Loucy (cell line): ENCODE measurements around the gene TNS2.
A peak's percentile ranks its signal among the peaks of the same experiment; 100 is the strongest.
"Not testable (repeated sequence)": the region's sequence is repeated elsewhere in the genome, so short reads cannot be mapped to it uniquely, and the experiment has no call there.

Source experiments
- H2AFZ ChIP-seq: fragments of 200-600 bp; sonication (generic); 2 replicates; pipeline ENCODE4 v1.6.0; 2016; ENCODE audit warnings: antibody characterized with exemption, mild to moderate bottlenecking, low read length, moderate library complexity
- H3F3A ChIP-seq: fragments of 200-600 bp; 2 replicates; pipeline ENCODE4 v1.6.0; 2016; ENCODE audit warnings: antibody characterized with exemption, low read depth, mild to moderate bottlenecking
- H3K27me3 ChIP-seq: fragments of 200-600 bp; sonication (generic); 2 replicates; pipeline ENCODE4 v1.6.1; 2014; ENCODE audit warnings: low read length, mild to moderate bottlenecking; ENCODE audit not compliant: insufficient read depth, poor library complexity, severe bottlenecking
- H3K36me3 ChIP-seq: fragments of 200-600 bp; sonication (generic); 2 replicates; pipeline ENCODE4 v1.6.1; 2016; ENCODE audit warnings: low read length; ENCODE audit not compliant: insufficient read depth
- H3K4me1 ChIP-seq: fragments of 200-600 bp; sonication (generic); 2 replicates; pipeline ENCODE4 v1.5.1; 2014; ENCODE audit warnings: low read length, mild to moderate bottlenecking; ENCODE audit not compliant: insufficient read depth, poor library complexity, severe bottlenecking
- H3K4me2 ChIP-seq: fragments of 200-600 bp; sonication (generic); 2 replicates; pipeline ENCODE4 v1.6.0; 2014; ENCODE audit warnings: antibody characterized with exemption, low read length, low read depth, mild to moderate bottlenecking; ENCODE audit not compliant: poor library complexity, severe bottlenecking
- H3K4me3 ChIP-seq: fragments of 200-600 bp; sonication (generic); 2 replicates; pipeline ENCODE4 v1.5.1; 2014; ENCODE audit warnings: low read length, mild to moderate bottlenecking, mixed read lengths; ENCODE audit not compliant: poor library complexity, severe bottlenecking
- H3K79me2 ChIP-seq: fragments of 200-600 bp; sonication (generic); 2 replicates; pipeline ENCODE4 v1.6.1; 2014; ENCODE audit warnings: low read length; ENCODE audit not compliant: insufficient read depth
- H3K9ac ChIP-seq: fragments of 200-600 bp; sonication (generic); 2 replicates; pipeline ENCODE4 v1.6.0; 2014; ENCODE audit warnings: mild to moderate bottlenecking, low read depth, low read length, moderate library complexity; ENCODE audit not compliant: poor library complexity, severe bottlenecking
- H3K9me2 ChIP-seq: fragments of 200-600 bp; sonication (generic); replicated peaks from 2 replicates; pipeline ENCODE4 v1.6.1; 2016; ENCODE audit warnings: low read depth, low read length, mixed read lengths
- H3K9me3 ChIP-seq: fragments of 200-600 bp; sonication (generic); 2 replicates; pipeline ENCODE4 v1.6.1; 2014; ENCODE audit warnings: mild to moderate bottlenecking, antibody characterized with exemption, low read length, low read depth; ENCODE audit not compliant: insufficient read depth
- H4K20me1 ChIP-seq: fragments of 200-600 bp; sonication (generic); 2 replicates; pipeline ENCODE4 v1.6.0; 2014; ENCODE audit warnings: antibody characterized with exemption, low read length, mild to moderate bottlenecking; ENCODE audit not compliant: insufficient read depth, poor library complexity, severe bottlenecking
- EZH2phosphoT487 ChIP-seq: fragments of 200-600 bp; IDR thresholded peaks from 2 replicates; pipeline ENCODE4 v1.6.1; 2018; ENCODE audit warnings: antibody characterized with exemption, mild to moderate bottlenecking, moderate library complexity, borderline replicate concordance
- TF ChIP-seq, protein P1 (sequence below): fragments of 200-600 bp; sonication (generic); conservative IDR thresholded peaks from 2 replicates; pipeline ENCODE4 v1.5.1; 2014; ENCODE audit warnings: mild to moderate bottlenecking, antibody characterized with exemption, low read length

TNS2 gene

DNA sequence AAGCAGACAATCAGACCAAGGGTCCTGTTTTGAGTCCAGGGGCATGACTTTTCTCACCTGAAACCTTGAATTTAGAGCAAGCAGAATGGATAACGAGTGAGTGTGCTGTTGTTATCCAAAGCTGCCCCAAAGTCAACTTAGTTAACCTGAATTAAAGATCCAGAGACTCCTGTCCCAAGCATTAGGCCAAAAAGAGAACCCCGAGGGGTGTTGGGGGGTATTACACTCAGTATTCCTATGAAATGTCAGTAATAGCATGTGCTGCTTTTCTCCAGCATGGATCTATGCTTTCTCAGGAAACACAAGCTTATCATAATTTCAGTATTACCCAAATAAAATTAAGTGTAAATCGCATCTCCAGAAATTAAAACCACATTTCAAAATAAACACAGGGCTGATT is 24.6 kb upstream of the TNS2 start:
- no peak overlapping the region for H2AFZ ChIP-seq
- TF ChIP-seq EZH2phosphoT487, result no peak
- TF ChIP-seq, protein P1, sequence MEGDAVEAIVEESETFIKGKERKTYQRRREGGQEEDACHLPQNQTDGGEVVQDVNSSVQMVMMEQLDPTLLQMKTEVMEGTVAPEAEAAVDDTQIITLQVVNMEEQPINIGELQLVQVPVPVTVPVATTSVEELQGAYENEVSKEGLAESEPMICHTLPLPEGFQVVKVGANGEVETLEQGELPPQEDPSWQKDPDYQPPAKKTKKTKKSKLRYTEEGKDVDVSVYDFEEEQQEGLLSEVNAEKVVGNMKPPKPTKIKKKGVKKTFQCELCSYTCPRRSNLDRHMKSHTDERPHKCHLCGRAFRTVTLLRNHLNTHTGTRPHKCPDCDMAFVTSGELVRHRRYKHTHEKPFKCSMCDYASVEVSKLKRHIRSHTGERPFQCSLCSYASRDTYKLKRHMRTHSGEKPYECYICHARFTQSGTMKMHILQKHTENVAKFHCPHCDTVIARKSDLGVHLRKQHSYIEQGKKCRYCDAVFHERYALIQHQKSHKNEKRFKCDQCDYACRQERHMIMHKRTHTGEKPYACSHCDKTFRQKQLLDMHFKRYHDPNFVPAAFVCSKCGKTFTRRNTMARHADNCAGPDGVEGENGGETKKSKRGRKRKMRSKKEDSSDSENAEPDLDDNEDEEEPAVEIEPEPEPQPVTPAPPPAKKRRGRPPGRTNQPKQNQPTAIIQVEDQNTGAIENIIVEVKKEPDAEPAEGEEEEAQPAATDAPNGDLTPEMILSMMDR, result no peak
- H3K79me2 ChIP-seq, result peaks cover 7% of the 10 kb centered on the region
- no peak overlapping the region for H3K4me2 ChIP-seq
- no peaks in the 10 kb centered on the region for H3K9me2 ChIP-seq
- H3K36me3 ChIP-seq, result peaks cover 89% of the 10 kb centered on the region
- no peaks in the 10 kb centered on the region for H3K27me3 ChIP-seq
- no peak overlapping the region for H3K9ac ChIP-seq
- no peaks in the 10 kb centered on the region for H3K9me3 ChIP-seq
- no peaks in the 10 kb centered on the region for H3K4me1 ChIP-seq
- no peak overlapping the region for H3K4me3 ChIP-seq
- H4K20me1 ChIP-seq, result peaks cover 18% of the 10 kb centered on the region
- no peaks in the 10 kb centered on the region for H3F3A ChIP-seq

- H3K27me3 ChIP-seq, H3K79me2 ChIP-seq, H3K4me1 ChIP-seq, H3K9me3 ChIP-seq, H3F3A ChIP-seq, H3K9me2 ChIP-seq, H2AFZ ChIP-seq, H3K4me3 ChIP-seq, H3K9ac ChIP-seq, H3K4me2 ChIP-seq: not testable (repeated sequence)
- H4K20me1 ChIP-seq, result peaks cover 13% of the 10 kb centered on the region
- H3K36me3 ChIP-seq, result peaks cover 89% of the 10 kb centered on the region
These were observed 22.9 kb upstream of the TNS2 start for GRCh38 chr12:53027014-53027413.

- Histone ChIP-seq H3K27me3 (no peaks in the 10 kb centered on the region), H2AFZ (no peak overlapping the region), H3K4me1 (no peaks in the 10 kb centered on the region), H3K4me3 (no peak overlapping the region), H3K9me2 (no peaks in the 10 kb centered on the region), H3K36me3 (peaks cover 83% of the 10 kb centered on the region), H3F3A (no peaks in the 10 kb centered on the region), H3K9me3 (no peaks in the 10 kb centered on the region), H3K9ac (no peak overlapping the region), H3K4me2 (no peak overlapping the region), H3K79me2 (no peaks in the 10 kb centered on the region), H4K20me1 (peaks cover 3% of the 10 kb centered on the region)
- TF ChIP-seq EZH2phosphoT487, result no peak
- TF ChIP-seq, protein P1, result peak; percentile 16; the same call in 1 of the 2 replicates
These were observed 18.2 kb upstream of the TNS2 start for GRCh38 chr12:53031616-53032015.

DNA sequence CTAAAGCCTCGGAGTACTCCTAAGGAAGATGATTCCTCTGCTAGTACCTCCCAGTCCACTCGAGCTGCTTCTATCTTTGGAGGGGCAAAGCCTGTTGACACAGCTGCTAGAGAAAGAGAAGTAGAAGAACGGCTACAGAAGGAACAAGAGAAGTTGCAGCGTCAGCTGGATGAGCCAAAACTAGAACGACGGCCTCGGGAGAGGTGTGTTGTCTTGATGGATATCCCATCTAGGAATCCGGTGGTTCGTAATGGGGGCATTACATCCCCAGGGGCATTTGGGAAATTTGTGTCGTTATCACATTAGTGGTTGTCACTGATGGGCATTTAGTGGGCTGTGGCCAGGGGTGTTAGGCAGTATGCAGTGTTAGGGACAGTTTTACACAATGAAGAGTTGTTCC is 16.0 kb upstream of the TNS2 start:
- not testable (repeated sequence) for H3K9ac ChIP-seq, H3K27me3 ChIP-seq, H2AFZ ChIP-seq, H3K4me2 ChIP-seq, H3K4me1 ChIP-seq, H3K9me3 ChIP-seq, H3K79me2 ChIP-seq, H3F3A ChIP-seq, H4K20me1 ChIP-seq, H3K4me3 ChIP-seq, H3K9me2 ChIP-seq
- peaks cover 84% of the 10 kb centered on the region for H3K36me3 ChIP-seq
